A549 (cell line): ENCODE measurements around the gene ATF2. TPM values are rescaled to one million over a fixed set of nuclear protein-coding genes. Genes with fewer than 3 reads are reported as not detected.

ENCODE experiments used
- ATAC-seq, 2 experiments: fragments of 200-7000 bp in 1 of 2; fragments of >200 bp in 1 of 2; cut with Nextera tagmentation in 1 of 2; cut with Tn5 transposase in 1 of 2; 3 replicates each; pipeline versions ENCODE4 v1.8.0 to v1.9.1; 2018 to 2020; ENCODE audit warnings: mild to moderate bottlenecking in 1 of 2, moderate library complexity in 1 of 2
- CTCF ChIA-PET: fragments of 300-600 bp; sonication (Branson Sonifier 250); formaldehyde crosslinking; extraction: SDS; loops from one replicate; lab custom pipeline; 2021; ENCODE audit warnings: antibody characterized with exemption, inconsistent platforms; lab: Yijun Ruan, JAX
- POLR2A ChIA-PET: fragments of 350-600 bp; formaldehyde crosslinking; extraction: SDS; loops from one replicate; lab custom pipeline; 2021; ENCODE audit warnings: antibody characterized with exemption, inconsistent platforms; lab: Yijun Ruan, JAX
- DNase-seq, 2 experiments: peaks; one replicate each; pipeline versions ENCODE4 v3.0.0 to v3.0.0-alpha.2; 2011 to 2016; ENCODE audit warnings: low read depth in 1 of 2, low spot score in 1 of 2
- FAIRE-seq: peaks from 2 replicates; lab custom pipeline; 2011; peaks lifted over from hg19 to GRCh38; lab: Jason Lieb, UNC
- H3K27ac ChIP-seq, 2 experiments: fragments of >200 bp; sonication (Bioruptor Twin); formaldehyde crosslinking; 3 replicates each; pipeline ENCODE4 v1.5.1; 2016 to 2017
- H3K4me1 ChIP-seq: fragments of >200 bp; sonication (Bioruptor Twin); formaldehyde crosslinking; 3 replicates; pipeline ENCODE4 v1.6.1; 2016
- H3K4me2 ChIP-seq: fragments of >200 bp; sonication (Bioruptor Twin); formaldehyde crosslinking; 3 replicates; pipeline ENCODE4 v1.6.1; 2016
- H3K4me3 ChIP-seq: fragments of >200 bp; sonication (Bioruptor Twin); formaldehyde crosslinking; 3 replicates; pipeline ENCODE4 v1.5.1; 2016
- H3K9me3 ChIP-seq: fragments of >200 bp; sonication (Bioruptor Twin); formaldehyde crosslinking; 3 replicates; pipeline ENCODE4 v1.6.1; 2016
- BHLHE40 ChIP-seq: IDR thresholded peaks from 2 replicates; pipeline ENCODE4 v1.6.1; 2012; ENCODE audit warnings: low read depth, low read length, inconsistent platforms
- CHD4 ChIP-seq: fragments of 200-600 bp; sonication (generic); IDR thresholded peaks from 2 replicates; pipeline ENCODE4 v1.6.1; 2016; ENCODE audit warnings: antibody characterized with exemption, mild to moderate bottlenecking, borderline replicate concordance
- FOSB ChIP-seq: fragments of 250-450 bp; sonication (Bioruptor Pico); IDR thresholded peaks from 2 replicates; pipeline ENCODE4 v1.5.0; 2020; ENCODE audit warnings: mild to moderate bottlenecking, moderate library complexity
- FOSL2 ChIP-seq, 2 experiments: fragments of 450-650 bp in 1 of 2; fragments of >200 bp in 1 of 2; sonication (Bioruptor Twin) in 1 of 2; formaldehyde crosslinking; IDR thresholded peaks; 2 replicates each; pipeline versions ENCODE4 v1.5.0 to v1.6.1; 2016 to 2020; ENCODE audit warnings: mild to moderate bottlenecking in 1 of 2, moderate library complexity in 1 of 2
- FOXS1 ChIP-seq: fragments of 250-450 bp; sonication (Bioruptor Pico); IDR thresholded peaks from 2 replicates; pipeline ENCODE4 v1.5.0; 2020; ENCODE audit warnings: mild to moderate bottlenecking, moderate library complexity
- HDAC2 ChIP-seq: fragments of 200-600 bp; sonication (generic); IDR thresholded peaks from 2 replicates; pipeline ENCODE4 v1.6.1; 2016
- HEYL ChIP-seq: fragments of 250-450 bp; sonication (Bioruptor Pico); IDR thresholded peaks from 2 replicates; pipeline ENCODE4 v1.8.0; 2021; ENCODE audit warnings: mild to moderate bottlenecking, moderate library complexity
- JUNB ChIP-seq: fragments of >200 bp; sonication (Bioruptor Twin); formaldehyde crosslinking; IDR thresholded peaks from 2 replicates; pipeline ENCODE4 v1.6.1; 2016
- MAFK ChIP-seq: fragments of 450-650 bp; IDR thresholded peaks from 2 replicates; pipeline ENCODE4 v1.6.1; 2014; ENCODE audit not compliant: partially characterized antibody
- NPAS2 ChIP-seq: fragments of 250-450 bp; sonication (Bioruptor Pico); IDR thresholded peaks from 2 replicates; pipeline ENCODE4 v1.8.0; 2022; ENCODE audit warnings: mild to moderate bottlenecking, moderate library complexity, borderline replicate concordance
- RAD21 ChIP-seq, 2 experiments: fragments of >200 bp in 1 of 2; sonication (Bioruptor Twin) in 1 of 2; formaldehyde crosslinking in 1 of 2; IDR thresholded peaks in 1 of 2; conservative IDR thresholded peaks in 1 of 2; 2 replicates in 1 of 2; 3 replicates in 1 of 2; pipeline ENCODE4 v1.6.1; 2012 to 2018; ENCODE audit warnings: inconsistent platforms in 1 of 2
- RCOR1 ChIP-seq: fragments of 150-350 bp; IDR thresholded peaks from 2 replicates; pipeline ENCODE4 v1.6.1; 2014; ENCODE audit warnings: antibody characterized with exemption, low read length, low read depth
- SMC3 ChIP-seq: fragments of >200 bp; sonication (Bioruptor Twin); formaldehyde crosslinking; IDR thresholded peaks from 3 replicates; pipeline ENCODE4 v1.6.1; 2018; ENCODE audit warnings: inconsistent platforms
- TP53 ChIP-seq: fragments of 250-450 bp; sonication (Bioruptor Pico); IDR thresholded peaks from 2 replicates; pipeline ENCODE4 v1.5.0; 2021; ENCODE audit warnings: mild to moderate bottlenecking, moderate library complexity
- ZNF302 ChIP-seq: fragments of 250-450 bp; sonication (Bioruptor Pico); IDR thresholded peaks from 2 replicates; pipeline ENCODE4 v1.9.0; 2021; ENCODE audit warnings: inconsistent platforms, mild to moderate bottlenecking, moderate library complexity
- ZSCAN20 ChIP-seq: fragments of 250-450 bp; sonication (Bioruptor Pico); IDR thresholded peaks from 2 replicates; pipeline ENCODE4 v1.8.0; 2022; ENCODE audit warnings: mild to moderate bottlenecking, moderate library complexity
- WGBS: methylation state at CpG from one replicate; pipeline ENCODE4 v1.1.6; 2017; ENCODE audit errors: missing lambda C conversion rate; 5-methylcytosine and 5-hydroxymethylcytosine counted together
- polyA plus RNA-seq, 4 experiments: library from polyadenylated mRNA; depleted of rRNA in 3 of 4; stranded (reverse); fragments of >200 nt; fragmentation: RNase III in 1 of 4; extraction: RNeasy Plus Mini Kit Qiagen cat#74134 plus additional on column Dnase treatment in 1 of 4; gene quantifications; 2 replicates in 3 of 4; 3 replicates in 1 of 4; pipeline ENCODE4 v1.2.3, GENCODE V29; 2011 to 2017
- TF ChIP-seq, protein P1 (sequence below): fragments of >200 bp; sonication (Bioruptor Twin); formaldehyde crosslinking; IDR thresholded peaks from 3 replicates; pipeline ENCODE4 v1.5.1; 2016
- TF ChIP-seq, protein P2 (sequence below): fragments of >200 bp; sonication (Bioruptor Twin); formaldehyde crosslinking; IDR thresholded peaks from 3 replicates; pipeline ENCODE4 v1.6.1; 2016
- TF ChIP-seq, protein P3 (sequence below): fragments of 450-650 bp; IDR thresholded peaks from 2 replicates; pipeline ENCODE4 v1.6.1; 2014; ENCODE audit warnings: antibody characterized with exemption

ATF2 gene
- polyA plus RNA-seq, 2 of the 4 experiments (the other 2 are of a cell fraction), result 18.9 to 67.4 TPM

DNA sequence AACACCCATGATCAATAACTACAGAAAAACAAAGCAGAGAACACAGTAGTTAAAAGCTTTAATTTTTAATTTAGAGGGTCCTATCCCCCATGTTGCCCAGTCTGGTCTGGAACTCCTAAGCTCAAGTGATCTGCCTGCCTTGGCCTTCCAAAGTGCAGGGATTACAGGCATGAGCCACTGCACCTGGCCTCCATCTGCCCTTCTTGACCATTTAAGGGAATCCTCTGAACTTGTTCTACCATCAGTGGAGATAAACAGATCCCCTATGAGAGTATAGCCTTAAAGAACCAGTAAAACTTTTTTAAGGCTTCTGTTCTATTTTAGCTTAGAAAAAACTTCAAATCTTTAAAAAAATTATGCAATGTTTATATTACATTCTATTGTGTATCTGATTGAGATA is 27.0 kb upstream of the ATF2 start:
- no peak overlapping the region for H3K27ac ChIP-seq
- H3K4me3 ChIP-seq, result no peak overlapping the region
- ChIA-PET POLR2A (no interaction called here), CTCF (interaction anchor here (1.0 kb wide), 1 partner anchor 9 kb away, joined by 4 read pairs; no protein-coding TSS in a partner anchor)
- no peak for DNase-seq
- no peak for FAIRE-seq
- 0 out of 3 replicates have a peak, but pooled peaks cover 3% of the 10 kb centered on the region for H3K9me3 ChIP-seq
- no peaks in the 10 kb centered on the region for H3K4me1 ChIP-seq
- TF ChIP-seq FOSB (CRISPR knock-in tag), result no peak
- H3K4me2 ChIP-seq, result no peak overlapping the region
- ATAC-seq, result no peak

DNA sequence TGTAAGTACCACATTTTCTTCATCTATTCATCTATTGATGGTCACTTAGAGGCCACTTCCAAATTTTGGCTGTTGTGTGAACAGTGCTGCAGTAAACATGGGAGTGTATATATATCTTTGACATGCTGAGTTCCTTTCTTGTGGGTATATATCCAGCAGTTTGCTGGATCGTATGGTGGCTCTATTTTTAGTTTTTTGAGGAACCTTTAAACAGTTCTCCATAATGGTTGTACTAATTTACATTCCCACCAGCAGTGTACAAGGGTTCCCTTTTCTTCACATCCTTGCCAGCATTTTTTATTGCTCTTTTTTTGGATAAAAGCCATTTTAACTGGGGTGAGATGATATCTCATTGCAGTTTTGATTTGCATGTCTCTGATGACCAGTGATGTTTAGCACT is 20.8 kb upstream of the ATF2 start:
- ChIA-PET POLR2A (no interaction called here), CTCF (no interaction called here)
- Histone ChIP-seq H3K9me3 (0 out of 3 replicates have a peak, but pooled peaks cover 3% of the 10 kb centered on the region), H3K4me3 (no peak overlapping the region), H3K27ac (no peak overlapping the region), H3K4me1 (no peaks in the 10 kb centered on the region), H3K4me2 (no peak overlapping the region)
- 11% methylated on average over 1 of the region's 1 CpG for WGBS
- DNase-seq, result no peak
- FAIRE-seq, result no peak
- no peak for ATAC-seq
- TF ChIP-seq TP53 (CRISPR knock-in tag) (no peak), FOSL2 (IDR thresholded peaks at IDR 0.05) (no peak), FOSL2 (CRISPR knock-in tag; IDR thresholded peaks at IDR 0.05) (no peak), HDAC2 (no peak), MAFK (no peak), CHD4 (no peak), RCOR1 (no peak), FOSB (CRISPR knock-in tag) (no peak), HEYL (CRISPR knock-in tag) (no peak), SMC3 (no peak), ZNF302 (CRISPR knock-in tag) (no peak), BHLHE40 (no peak)

DNA sequence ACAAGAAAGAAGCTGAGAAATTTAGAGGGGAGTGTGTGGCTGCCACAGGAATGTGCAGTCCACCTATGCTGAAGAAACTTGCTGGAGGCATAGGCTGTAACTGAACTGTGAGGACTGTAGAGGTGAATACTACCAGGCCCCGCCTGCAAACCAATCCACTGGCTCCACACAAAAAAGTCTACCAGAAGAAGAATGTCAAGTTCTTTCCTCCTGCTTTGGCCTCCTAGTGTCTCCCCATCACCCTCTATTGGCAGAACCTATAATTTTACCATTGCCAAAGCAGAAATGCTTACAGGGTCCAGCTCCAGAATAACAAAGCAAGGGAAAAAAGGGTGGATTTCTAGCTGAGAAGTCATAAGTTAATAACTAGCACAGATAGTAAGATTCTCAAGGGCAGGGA is 19.4 kb upstream of the ATF2 start:
- H3K27ac ChIP-seq, result no peak overlapping the region
- no peak overlapping the region for H3K4me3 ChIP-seq
- DNase-seq, result peak; percentile 7 to 48
- CTCF ChIA-PET, result no interaction called here
- 50% methylated on average over 1 of the region's 1 CpG for WGBS
- H3K4me1 ChIP-seq, result no peaks in the 10 kb centered on the region
- TF ChIP-seq, protein P1, sequence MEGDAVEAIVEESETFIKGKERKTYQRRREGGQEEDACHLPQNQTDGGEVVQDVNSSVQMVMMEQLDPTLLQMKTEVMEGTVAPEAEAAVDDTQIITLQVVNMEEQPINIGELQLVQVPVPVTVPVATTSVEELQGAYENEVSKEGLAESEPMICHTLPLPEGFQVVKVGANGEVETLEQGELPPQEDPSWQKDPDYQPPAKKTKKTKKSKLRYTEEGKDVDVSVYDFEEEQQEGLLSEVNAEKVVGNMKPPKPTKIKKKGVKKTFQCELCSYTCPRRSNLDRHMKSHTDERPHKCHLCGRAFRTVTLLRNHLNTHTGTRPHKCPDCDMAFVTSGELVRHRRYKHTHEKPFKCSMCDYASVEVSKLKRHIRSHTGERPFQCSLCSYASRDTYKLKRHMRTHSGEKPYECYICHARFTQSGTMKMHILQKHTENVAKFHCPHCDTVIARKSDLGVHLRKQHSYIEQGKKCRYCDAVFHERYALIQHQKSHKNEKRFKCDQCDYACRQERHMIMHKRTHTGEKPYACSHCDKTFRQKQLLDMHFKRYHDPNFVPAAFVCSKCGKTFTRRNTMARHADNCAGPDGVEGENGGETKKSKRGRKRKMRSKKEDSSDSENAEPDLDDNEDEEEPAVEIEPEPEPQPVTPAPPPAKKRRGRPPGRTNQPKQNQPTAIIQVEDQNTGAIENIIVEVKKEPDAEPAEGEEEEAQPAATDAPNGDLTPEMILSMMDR, result peak; percentile 25; the same call in 2 of the 3 replicates
- TF ChIP-seq FOXS1 (CRISPR knock-in tag) (no peak), RAD21 (conservative IDR thresholded peaks at IDR 0.05 in 1 of 2, IDR thresholded peaks at IDR 0.05 in 1 of 2) (peak; percentile 17 to 42; a peak in 2 of 5 replicates), JUNB (no peak), RCOR1 (no peak), MAFK (no peak), NPAS2 (CRISPR knock-in tag) (no peak), ZSCAN20 (CRISPR knock-in tag) (no peak)
- TF ChIP-seq, protein P2, sequence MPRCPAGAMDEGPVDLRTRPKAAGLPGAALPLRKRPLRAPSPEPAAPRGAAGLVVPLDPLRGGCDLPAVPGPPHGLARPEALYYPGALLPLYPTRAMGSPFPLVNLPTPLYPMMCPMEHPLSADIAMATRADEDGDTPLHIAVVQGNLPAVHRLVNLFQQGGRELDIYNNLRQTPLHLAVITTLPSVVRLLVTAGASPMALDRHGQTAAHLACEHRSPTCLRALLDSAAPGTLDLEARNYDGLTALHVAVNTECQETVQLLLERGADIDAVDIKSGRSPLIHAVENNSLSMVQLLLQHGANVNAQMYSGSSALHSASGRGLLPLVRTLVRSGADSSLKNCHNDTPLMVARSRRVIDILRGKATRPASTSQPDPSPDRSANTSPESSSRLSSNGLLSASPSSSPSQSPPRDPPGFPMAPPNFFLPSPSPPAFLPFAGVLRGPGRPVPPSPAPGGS, result no peak
- TF ChIP-seq, protein P3, sequence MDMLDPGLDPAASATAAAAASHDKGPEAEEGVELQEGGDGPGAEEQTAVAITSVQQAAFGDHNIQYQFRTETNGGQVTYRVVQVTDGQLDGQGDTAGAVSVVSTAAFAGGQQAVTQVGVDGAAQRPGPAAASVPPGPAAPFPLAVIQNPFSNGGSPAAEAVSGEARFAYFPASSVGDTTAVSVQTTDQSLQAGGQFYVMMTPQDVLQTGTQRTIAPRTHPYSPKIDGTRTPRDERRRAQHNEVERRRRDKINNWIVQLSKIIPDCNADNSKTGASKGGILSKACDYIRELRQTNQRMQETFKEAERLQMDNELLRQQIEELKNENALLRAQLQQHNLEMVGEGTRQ, result no peak
- H3K9me3 ChIP-seq, result 0 out of 3 replicates have a peak, but pooled peaks cover 3% of the 10 kb centered on the region
- FAIRE-seq, result no peak
- ATAC-seq, result peak; percentile 59 to 88; a peak in 5 of 6 replicates
- H3K4me2 ChIP-seq, result no peak overlapping the region
- POLR2A ChIA-PET, result no interaction called here
